ENCODE results near the gene FAM118B. TPM values are rescaled to one million over a fixed set of nuclear protein-coding genes. Genes with fewer than 3 reads are reported as not detected.

FAM118B gene
- total RNA-seq, 3 donors from 2014 or later (not counting 1 experiment from before 2014, with no cell fraction given), result 5.4 to 9.7 (median 7.8) TPM

- Histone ChIP-seq H3K36me3 (ENCODE audit: control insufficient read depth, insufficient read depth, low read length) (peaks cover 3% of the 10 kb centered on the region), H3K27ac (ENCODE audit: low read length) (no peak overlapping the region), H3K9me3 (ENCODE audit: control insufficient read depth, insufficient read depth, low read length) (no peaks in the 10 kb centered on the region), H3K4me1 (ENCODE audit: control insufficient read depth, insufficient read depth, low read length) (no peaks in the 10 kb centered on the region), H3K27me3 (ENCODE audit: control insufficient read depth, insufficient read depth, low read length) (no peaks in the 10 kb centered on the region), H3K4me3 (ENCODE audit: low read length) (no peak overlapping the region)
- H3K4me1 Mint-ChIP-seq, result peaks cover 4 to 7% of the 10 kb centered on the region in 2 donors
- intact Hi-C loops (cut with micrococcal nuclease), result no loop called here
- TF ChIP-seq CTCF (IDR thresholded peaks at IDR 0.05), result no peak
- ATAC-seq (no peak), DNase-seq (no peak)
- no peaks in the 10 kb centered on the region for H3K27me3 Mint-ChIP-seq (ENCODE audit: low read depth in 2 of 2)
- no peaks in the 10 kb centered on the region for H3K9me3 Mint-ChIP-seq
- WGBS (ENCODE audit: insufficient coverage), result 69% methylated on average over 2 of the region's 3 CpGs
- no peak overlapping the region for H3K4me3 Mint-ChIP-seq
- no peaks in the 10 kb centered on the region for H3K36me3 Mint-ChIP-seq
- H3K27ac Mint-ChIP-seq, result no peak overlapping the region
Measured at GRCh38 chr11:126229858-126230540, 18.4 kb downstream of the FAM118B start.

- H3K4me3 Mint-ChIP-seq, result no peak overlapping the region
- DNase-seq (no peak), ATAC-seq (no peak)
- H3K9me3 ChIP-seq (ENCODE audit: control insufficient read depth, insufficient read depth, low read length), result no peaks in the 10 kb centered on the region
- no peaks in the 10 kb centered on the region for H3K27me3 ChIP-seq (ENCODE audit: control insufficient read depth, insufficient read depth, low read length)
- H3K4me1 ChIP-seq (ENCODE audit: control insufficient read depth, insufficient read depth, low read length), result no peaks in the 10 kb centered on the region
- H3K36me3 ChIP-seq (ENCODE audit: control insufficient read depth, insufficient read depth, low read length), result peaks cover 3% of the 10 kb centered on the region
- H3K27me3 Mint-ChIP-seq (ENCODE audit: low read depth in 2 of 2), result no peaks in the 10 kb centered on the region
- WGBS (ENCODE audit: insufficient coverage), result 88% methylated on average over 5 of the region's 6 CpGs
- peaks cover 0 to 4% of the 10 kb centered on the region in 2 donors for H3K4me1 Mint-ChIP-seq
- H3K4me3 ChIP-seq (ENCODE audit: low read length), result no peak overlapping the region
- no peaks in the 10 kb centered on the region for H3K9me3 Mint-ChIP-seq
- intact Hi-C loops (cut with micrococcal nuclease), result no loop called here
- H3K27ac Mint-ChIP-seq, result no peak overlapping the region
- H3K36me3 Mint-ChIP-seq, result no peaks in the 10 kb centered on the region
- H3K27ac ChIP-seq (ENCODE audit: low read length), result no peak overlapping the region
- TF ChIP-seq CTCF (IDR thresholded peaks at IDR 0.05), result no peak
Measured at GRCh38 chr11:126231725-126232459, 20.3 kb downstream of the FAM118B start.

- peaks cover 3% of the 10 kb centered on the region for H3K36me3 ChIP-seq (ENCODE audit: control insufficient read depth, insufficient read depth, low read length)
- H3K9me3 ChIP-seq (ENCODE audit: control insufficient read depth, insufficient read depth, low read length), result no peaks in the 10 kb centered on the region
- ATAC-seq, result no peak
- H3K4me1 Mint-ChIP-seq, result peaks cover 0 to 4% of the 10 kb centered on the region in 2 donors
- H3K36me3 Mint-ChIP-seq, result no peaks in the 10 kb centered on the region
- TF ChIP-seq CTCF (IDR thresholded peaks at IDR 0.05), result no peak
- H3K4me3 Mint-ChIP-seq, result no peak overlapping the region
- no peak overlapping the region for H3K4me3 ChIP-seq (ENCODE audit: low read length)
- H3K9me3 Mint-ChIP-seq, result no peaks in the 10 kb centered on the region
- intact Hi-C loops (cut with micrococcal nuclease), result no loop called here
- H3K27ac ChIP-seq (ENCODE audit: low read length), result no peak overlapping the region
- no peaks in the 10 kb centered on the region for H3K27me3 Mint-ChIP-seq (ENCODE audit: low read depth in 2 of 2)
- H3K27me3 ChIP-seq (ENCODE audit: control insufficient read depth, insufficient read depth, low read length), result no peaks in the 10 kb centered on the region
- no peak for DNase-seq
- WGBS (ENCODE audit: insufficient coverage), result no CpG with 5 or more reads among the region's 3 CpGs
- no peak overlapping the region for H3K27ac Mint-ChIP-seq
- H3K4me1 ChIP-seq (ENCODE audit: control insufficient read depth, insufficient read depth, low read length), result no peaks in the 10 kb centered on the region
Measured at GRCh38 chr11:126232683-126233082, 21.1 kb downstream of the FAM118B start.

Data from natural killer cell (primary cell).